ENCODE measurements around the gene LHCGR. TPM values are rescaled to one million over a fixed set of nuclear protein-coding genes. Genes with fewer than 3 reads are reported as not detected.

The LHCGR gene
- total and polyA plus RNA-seq, 2 of the 13 experiments (the other 11 are each of a cell fraction or from before 2014, with no cell fraction given), result not detected

DNA sequence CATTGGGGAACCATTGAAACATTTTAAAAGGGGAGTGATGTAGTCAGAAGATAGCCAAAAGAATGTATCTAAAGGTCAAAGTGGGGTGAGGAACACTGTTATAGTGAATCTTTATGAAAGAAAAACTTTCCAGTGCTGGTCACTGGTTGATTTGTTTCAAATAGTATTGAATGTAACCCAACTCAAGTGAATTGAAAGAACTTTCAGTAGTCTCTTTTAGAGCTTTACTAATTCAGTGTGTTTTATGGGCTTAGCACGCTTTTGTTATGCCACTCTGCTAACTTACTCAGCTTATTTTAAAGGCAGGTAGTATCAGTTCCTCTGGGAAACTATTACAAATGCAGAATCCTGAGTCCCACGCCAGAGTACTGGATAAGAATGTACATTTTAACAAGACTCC is 80.6 kb downstream of the LHCGR start (continued):
- TF ChIP-seq, protein P1, sequence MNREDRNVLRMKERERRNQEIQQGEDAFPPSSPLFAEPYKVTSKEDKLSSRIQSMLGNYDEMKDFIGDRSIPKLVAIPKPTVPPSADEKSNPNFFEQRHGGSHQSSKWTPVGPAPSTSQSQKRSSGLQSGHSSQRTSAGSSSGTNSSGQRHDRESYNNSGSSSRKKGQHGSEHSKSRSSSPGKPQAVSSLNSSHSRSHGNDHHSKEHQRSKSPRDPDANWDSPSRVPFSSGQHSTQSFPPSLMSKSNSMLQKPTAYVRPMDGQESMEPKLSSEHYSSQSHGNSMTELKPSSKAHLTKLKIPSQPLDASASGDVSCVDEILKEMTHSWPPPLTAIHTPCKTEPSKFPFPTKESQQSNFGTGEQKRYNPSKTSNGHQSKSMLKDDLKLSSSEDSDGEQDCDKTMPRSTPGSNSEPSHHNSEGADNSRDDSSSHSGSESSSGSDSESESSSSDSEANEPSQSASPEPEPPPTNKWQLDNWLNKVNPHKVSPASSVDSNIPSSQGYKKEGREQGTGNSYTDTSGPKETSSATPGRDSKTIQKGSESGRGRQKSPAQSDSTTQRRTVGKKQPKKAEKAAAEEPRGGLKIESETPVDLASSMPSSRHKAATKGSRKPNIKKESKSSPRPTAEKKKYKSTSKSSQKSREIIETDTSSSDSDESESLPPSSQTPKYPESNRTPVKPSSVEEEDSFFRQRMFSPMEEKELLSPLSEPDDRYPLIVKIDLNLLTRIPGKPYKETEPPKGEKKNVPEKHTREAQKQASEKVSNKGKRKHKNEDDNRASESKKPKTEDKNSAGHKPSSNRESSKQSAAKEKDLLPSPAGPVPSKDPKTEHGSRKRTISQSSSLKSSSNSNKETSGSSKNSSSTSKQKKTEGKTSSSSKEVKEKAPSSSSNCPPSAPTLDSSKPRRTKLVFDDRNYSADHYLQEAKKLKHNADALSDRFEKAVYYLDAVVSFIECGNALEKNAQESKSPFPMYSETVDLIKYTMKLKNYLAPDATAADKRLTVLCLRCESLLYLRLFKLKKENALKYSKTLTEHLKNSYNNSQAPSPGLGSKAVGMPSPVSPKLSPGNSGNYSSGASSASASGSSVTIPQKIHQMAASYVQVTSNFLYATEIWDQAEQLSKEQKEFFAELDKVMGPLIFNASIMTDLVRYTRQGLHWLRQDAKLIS (CRISPR knock-in tag; IDR thresholded peaks at IDR 0.05), result no peak
- TF ChIP-seq MAFF (IDR thresholded peaks at IDR 0.05; ENCODE audit: low read depth, low read length), result no peak
- TF ChIP-seq ZFYVE20 (CRISPR knock-in tag; IDR thresholded peaks at IDR 0.05; ENCODE audit: borderline replicate concordance, low read depth), result no peak
- TF ChIP-seq ZNF367 (CRISPR knock-in tag; IDR thresholded peaks at IDR 0.05; ENCODE audit: borderline replicate concordance), result no peak
- TF ChIP-seq NKX3-1 (CRISPR knock-in tag; IDR thresholded peaks at IDR 0.05), result no peak
- no peak for TF ChIP-seq SOX5 (CRISPR knock-in tag; IDR thresholded peaks at IDR 0.05; ENCODE audit: borderline replicate concordance)
- TF ChIP-seq REPIN1 (CRISPR knock-in tag; IDR thresholded peaks at IDR 0.05; ENCODE audit: borderline replicate concordance, low read depth), result no peak
- TF ChIP-seq KLF16 (CRISPR knock-in tag; IDR thresholded peaks at IDR 0.05), result no peak
- no peak for TF ChIP-seq BHLHE40 (IDR thresholded peaks at IDR 0.05; ENCODE audit: low read length)
- TF ChIP-seq ADNP (CRISPR knock-in tag; IDR thresholded peaks at IDR 0.05), result no peak

DNA sequence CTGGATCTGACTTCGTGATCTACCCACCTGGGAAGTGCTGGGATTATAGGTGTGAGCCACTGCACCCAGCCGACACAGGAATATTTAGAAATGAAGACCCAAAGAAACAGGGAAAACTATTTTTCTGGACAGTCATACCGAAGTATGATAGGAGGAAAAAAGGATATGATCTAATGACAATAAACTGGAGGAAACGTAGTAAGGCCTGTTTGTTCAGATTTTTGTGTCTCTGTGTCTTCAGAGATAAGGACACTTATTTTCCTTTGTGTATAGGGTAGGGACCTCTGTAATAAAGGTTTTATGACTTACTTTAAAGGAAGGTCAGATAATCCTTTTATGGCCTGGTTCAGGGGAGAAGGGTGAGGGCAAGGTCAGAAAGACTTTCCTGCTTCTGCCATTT is 81.9 kb downstream of the LHCGR start:
- intact Hi-C loops (cut with micrococcal nuclease; ENCODE audit: unreplicated experiment), result no loop called here
- H3K9ac ChIP-seq (ENCODE audit: insufficient read depth, low read depth, low read length), result no peak overlapping the region
- WGBS (ENCODE audit: low lambda C conversion rate), result 18% methylated on average over 4 of the region's 4 CpGs
- TF ChIP-seq SMAD9 (CRISPR knock-in tag; IDR thresholded peaks at IDR 0.05) (no peak), ZNF367 (CRISPR knock-in tag; IDR thresholded peaks at IDR 0.05; ENCODE audit: borderline replicate concordance) (no peak), MYC (CRISPR knock-in tag; IDR thresholded peaks at IDR 0.05; ENCODE audit: borderline replicate concordance) (no peak), TCF12 (IDR thresholded peaks at IDR 0.05) (no peak), TCF12 (CRISPR knock-in tag; IDR thresholded peaks at IDR 0.05) (no peak), TAF1 (CRISPR knock-in tag; IDR thresholded peaks at IDR 0.05) (no peak), ISL2 (CRISPR knock-in tag; IDR thresholded peaks at IDR 0.05) (no peak), NR2C2 (CRISPR knock-in tag; IDR thresholded peaks at IDR 0.05; ENCODE audit: borderline replicate concordance) (no peak), ZNF780A (CRISPR knock-in tag; IDR thresholded peaks at IDR 0.05) (no peak), SKI (IDR thresholded peaks at IDR 0.05; ENCODE audit: partially characterized antibody) (no peak)
- TF ChIP-seq, protein P2, sequence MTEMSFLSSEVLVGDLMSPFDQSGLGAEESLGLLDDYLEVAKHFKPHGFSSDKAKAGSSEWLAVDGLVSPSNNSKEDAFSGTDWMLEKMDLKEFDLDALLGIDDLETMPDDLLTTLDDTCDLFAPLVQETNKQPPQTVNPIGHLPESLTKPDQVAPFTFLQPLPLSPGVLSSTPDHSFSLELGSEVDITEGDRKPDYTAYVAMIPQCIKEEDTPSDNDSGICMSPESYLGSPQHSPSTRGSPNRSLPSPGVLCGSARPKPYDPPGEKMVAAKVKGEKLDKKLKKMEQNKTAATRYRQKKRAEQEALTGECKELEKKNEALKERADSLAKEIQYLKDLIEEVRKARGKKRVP (CRISPR knock-in tag; IDR thresholded peaks at IDR 0.05), result no peak

More for the DNA sequence above, 81.9 kb downstream of the LHCGR start:
- Histone ChIP-seq H3K36me3 (replicated peaks in 1 of 2; ENCODE audit: control insufficient read depth in 1 of 2, insufficient read depth in 2 of 2, low read length in 2 of 2) (no peaks in the 10 kb centered on the region), H3K27ac (ENCODE audit: extremely low read length, insufficient read depth, low read length) (no peak overlapping the region), H2AFZ (ENCODE audit: low read length) (no peak overlapping the region), H3K9me3 (ENCODE audit: low read length) (no peaks in the 10 kb centered on the region), H3K27me3 (ENCODE audit: control insufficient read depth in 1 of 2, insufficient read depth in 2 of 2, low read length in 2 of 2) (no peaks in the 10 kb centered on the region), H3K4me2 (ENCODE audit: low read depth, low read length) (no peak overlapping the region), H4K20me1 (ENCODE audit: insufficient read depth, low read length) (no peaks in the 10 kb centered on the region), H3K4me3 (replicated peaks in 1 of 3; ENCODE audit: insufficient read depth in 1 of 3, low read depth in 2 of 3, low read length in 3 of 3) (no peak overlapping the region), H3K4me1 (ENCODE audit: insufficient read depth, low read length) (no peaks in the 10 kb centered on the region), H3K79me2 (ENCODE audit: insufficient read depth, low read length) (no peaks in the 10 kb centered on the region)
- ChIA-PET CTCF (ENCODE audit: low intra/inter-chr PET ratio, low total read pairs) (no interaction called here), POLR2A (no interaction called here)
- FAIRE-seq (no peak), ATAC-seq (no peak), DNase-seq (ENCODE audit: low spot score) (no peak)
- BruUV-seq (replicated peaks), result no TSS peak
- in situ Hi-C loops (cut with HindIII; ENCODE audit: extremely low pct_ligation_motif_present, low pct_unique_long_range_greater_than_20kb), result no loop called here

All from HepG2 (cell line).